Effector CD8-positive, alpha-beta T cell (primary cell): ENCODE results near the gene OR10AD1.
"Not testable (repeated sequence)": the region's sequence is repeated elsewhere in the genome, so short reads cannot be mapped to it uniquely, and the experiment has no call there.

Experiments used
- DNase-seq: peaks from one replicate; lab custom pipeline; 2025; lab: John Stamatoyannopoulos, UW
- total RNA-seq, 4 experiments: gene quantifications; one replicate each; lab custom pipeline; 2026; lab: John Stamatoyannopoulos, UW

OR10AD1 gene
- total RNA-seq, result 0 reads per million in 4 experiments

GRCh38 chr12:48203192-48203591 is at the start of gene OR10AD1:
OR10AD1 (minus strand) TSS chr12:48203292; CDS start chr12:48203292, 0 bp downstream.
- no peak for DNase-seq

- no peak for DNase-seq
Observed at GRCh38 chr12:48247181-48247966, 44.3 kb upstream of the OR10AD1 start.

GRCh38 chr12:48237162-48237561 is 34.1 kb upstream of the OR10AD1 start:
- no peak for DNase-seq

- DNase-seq, result no peak
Observed at GRCh38 chr12:48235796-48236333, 32.8 kb upstream of the OR10AD1 start.

GRCh38 chr12:48231169-48231958 is 28.3 kb upstream of the OR10AD1 start:
- not testable (repeated sequence) for DNase-seq

GRCh38 chr12:48224533-48224932 is 21.4 kb upstream of the OR10AD1 start:
- DNase-seq, result not testable (repeated sequence)

GRCh38 chr12:48221645-48222044 is 18.6 kb upstream of the OR10AD1 start:
- no peak for DNase-seq

GRCh38 chr12:48220701-48221100 is 17.6 kb upstream of the OR10AD1 start:
- DNase-seq, result no peak

GRCh38 chr12:48219631-48220030 is 16.5 kb upstream of the OR10AD1 start:
- DNase-seq, result no peak

- DNase-seq, result no peak
Observed at GRCh38 chr12:48216785-48217184, 13.7 kb upstream of the OR10AD1 start.

- DNase-seq, result not testable (repeated sequence)
Observed at GRCh38 chr12:48209495-48209894, 6.4 kb upstream of the OR10AD1 start.

GRCh38 chr12:48202766-48203165 is 326 bp downstream of the OR10AD1 start:
- no peak for DNase-seq

- DNase-seq, result no peak
Observed at GRCh38 chr12:48201516-48201915, 1.6 kb downstream of the OR10AD1 start.

GRCh38 chr12:48201091-48201490 is 2.0 kb downstream of the OR10AD1 start:
- no peak for DNase-seq

- DNase-seq, result no peak
Observed at GRCh38 chr12:48199774-48200221, 3.3 kb downstream of the OR10AD1 start.

GRCh38 chr12:48198985-48199384 is 4.1 kb downstream of the OR10AD1 start:
- no peak for DNase-seq

- no peak for DNase-seq
Observed at GRCh38 chr12:48198672-48198971, 4.5 kb downstream of the OR10AD1 start.

- DNase-seq, result peak; percentile 82
Observed at GRCh38 chr12:48197971-48198671, 5.0 kb downstream of the OR10AD1 start.

GRCh38 chr12:48197549-48197970 is 5.5 kb downstream of the OR10AD1 start:
- no peak for DNase-seq

GRCh38 chr12:48194799-48195201 is 8.3 kb downstream of the OR10AD1 start:
- DNase-seq, result no peak

GRCh38 chr12:48193623-48194022 is 9.5 kb downstream of the OR10AD1 start:
- no peak for DNase-seq

- DNase-seq, result no peak
Observed at GRCh38 chr12:48192861-48193260, 10.2 kb downstream of the OR10AD1 start.
